ENCODE data around the gene IFITM5.
"Not testable (repeated sequence)": the region's sequence is repeated elsewhere in the genome, so short reads cannot be mapped to it uniquely, and the experiment has no call there.

IFITM5 gene

GRCh38 chr11:312092-312816 lies 12.9 kb upstream of the IFITM5 start:
- no peak for DNase-seq (ENCODE audit: low read depth)

GRCh38 chr11:311013-311748 lies 11.9 kb upstream of the IFITM5 start:
- not testable (repeated sequence) for DNase-seq (ENCODE audit: low read depth)

- not testable (repeated sequence) for DNase-seq (ENCODE audit: low read depth)
Measured at GRCh38 chr11:309979-310572, 10.8 kb upstream of the IFITM5 start.

GRCh38 chr11:308740-309665 lies 9.7 kb upstream of the IFITM5 start:
- DNase-seq (ENCODE audit: low read depth): not testable (repeated sequence)

DNA sequence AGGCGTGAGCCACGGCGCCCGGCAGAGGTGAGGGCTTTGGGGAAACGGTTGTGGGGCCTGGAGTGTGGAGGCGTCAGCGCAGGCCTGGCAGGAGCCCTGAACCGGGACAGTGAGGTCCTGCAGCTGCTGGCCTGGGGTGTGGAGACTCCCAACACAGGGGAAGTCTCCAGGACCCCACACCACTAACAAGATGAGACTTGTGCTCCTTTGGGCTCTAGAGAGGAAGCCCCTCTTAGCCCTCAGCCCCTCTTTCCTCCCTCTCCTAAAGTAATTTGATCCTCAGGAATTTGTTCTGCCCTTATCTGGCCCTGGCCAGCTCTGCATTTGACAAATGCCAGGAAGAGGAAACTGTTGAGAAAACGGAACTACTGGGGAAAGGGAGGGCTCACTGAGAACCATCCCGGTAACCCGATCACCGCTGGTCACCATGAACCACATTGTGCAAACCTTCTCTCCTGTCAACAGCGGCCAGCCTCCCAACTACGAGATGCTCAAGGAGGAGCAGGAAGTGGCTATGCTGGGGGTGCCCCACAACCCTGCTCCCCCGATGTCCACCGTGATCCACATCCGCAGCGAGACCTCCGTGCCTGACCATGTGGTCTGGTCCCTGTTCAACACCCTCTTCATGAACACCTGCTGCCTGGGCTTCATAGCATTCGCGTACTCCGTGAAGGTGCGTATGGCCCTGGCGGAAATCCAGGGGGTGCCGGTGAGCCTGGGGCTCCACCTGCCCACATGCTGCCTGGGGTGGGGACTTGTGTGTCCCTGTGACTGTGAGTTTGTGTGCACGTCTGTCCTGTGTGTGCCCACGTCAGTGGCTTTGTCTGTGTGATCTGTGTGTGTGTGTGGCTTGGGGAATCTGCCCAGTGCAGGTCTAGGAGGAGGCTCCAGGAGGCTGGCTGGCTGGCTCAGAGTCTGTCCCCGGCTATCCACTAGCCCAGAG lies 8.7 kb upstream of the IFITM5 start, which contains the start of gene IFITM2:
TSS of gene IFITM2 (plus strand) at position 51 of the 943 bp plus-strand sequence. CDS start at position 428, 377 bp downstream.
- DNase-seq (ENCODE audit: low read depth): not testable (repeated sequence)

GRCh38 chr11:306645-307371 lies 7.5 kb upstream of the IFITM5 start:
- DNase-seq (ENCODE audit: low read depth): no peak

GRCh38 chr11:305844-306211 lies 6.5 kb upstream of the IFITM5 start:
- no peak for DNase-seq (ENCODE audit: low read depth)

GRCh38 chr11:304915-305843 lies 5.9 kb upstream of the IFITM5 start:
- no peak for DNase-seq (ENCODE audit: low read depth)

- DNase-seq (ENCODE audit: low read depth): no peak
Measured at GRCh38 chr11:304061-304506, 4.8 kb upstream of the IFITM5 start.

- DNase-seq (ENCODE audit: low read depth): no peak
Measured at GRCh38 chr11:303363-303762, 4.0 kb upstream of the IFITM5 start.

DNA sequence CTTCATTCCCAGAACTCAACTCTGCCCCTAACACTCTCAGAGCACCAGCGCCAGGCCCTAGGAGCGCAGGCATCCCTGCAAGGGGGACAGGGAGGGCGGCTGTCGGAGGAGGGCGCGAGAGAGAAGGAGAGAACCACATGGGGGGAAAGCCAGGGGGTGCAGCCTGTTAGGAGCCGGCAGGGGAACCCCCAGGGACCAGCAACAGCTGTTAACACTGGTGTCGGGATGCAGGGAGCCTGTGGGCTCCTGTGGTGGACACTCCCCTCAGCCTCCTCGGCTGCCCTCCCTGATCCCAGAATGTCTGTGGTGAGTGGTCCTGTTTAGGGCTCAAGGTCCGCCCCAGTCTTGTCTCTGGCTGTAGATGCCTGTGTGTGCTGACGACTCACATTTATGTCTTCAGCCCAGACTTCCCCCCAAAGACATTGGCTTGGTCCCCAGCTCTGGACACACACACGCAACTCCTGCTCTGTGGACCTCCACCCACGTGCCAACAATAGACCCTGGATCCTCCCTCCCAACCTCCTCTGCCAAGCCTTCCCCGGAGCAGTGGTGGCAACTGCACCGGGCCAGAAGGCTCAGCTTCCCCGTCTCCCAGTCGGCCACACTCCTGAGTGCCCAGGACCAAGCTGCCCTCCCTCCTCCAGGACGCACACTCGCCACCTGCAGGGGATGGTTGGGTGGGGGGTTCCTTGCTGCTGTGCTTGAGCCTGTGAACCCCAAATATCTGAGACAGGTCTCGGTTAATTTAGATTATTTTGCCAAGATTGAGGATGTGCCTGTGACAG lies 817 bp upstream of the IFITM5 start:
- no peak for DNase-seq (ENCODE audit: low read depth)

- DNase-seq (ENCODE audit: low read depth): no peak
Measured at GRCh38 chr11:298406-299065, 790 bp downstream of the IFITM5 start.

- DNase-seq (ENCODE audit: low read depth): no peak
Measured at GRCh38 chr11:297586-298405, 1.5 kb downstream of the IFITM5 start.

DNA sequence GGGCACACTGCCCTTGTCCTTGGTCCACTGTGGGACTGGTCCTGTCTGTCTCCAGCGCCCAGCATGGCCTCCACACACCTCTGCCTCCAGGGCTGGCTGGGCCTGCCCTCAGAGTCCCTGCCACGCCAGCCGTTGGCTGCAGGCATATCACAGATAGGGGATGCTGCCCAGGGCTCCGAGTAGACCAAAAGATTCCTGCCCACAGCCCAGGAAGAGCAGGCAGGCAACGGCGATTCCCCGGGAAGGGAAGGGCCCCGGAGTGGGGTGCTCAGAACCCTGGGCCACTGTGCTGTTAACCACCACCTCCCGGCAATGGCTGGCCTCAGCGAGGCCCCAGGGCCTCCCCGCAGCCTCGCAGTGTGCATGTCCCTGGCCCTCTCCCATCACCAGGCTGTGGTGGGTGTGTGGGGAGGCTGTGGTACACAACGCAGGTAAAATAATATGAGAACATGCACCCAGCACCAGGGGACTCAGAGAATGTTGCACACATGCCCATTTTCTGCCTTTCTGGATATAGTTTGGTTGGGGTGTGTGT lies 2.2 kb downstream of the IFITM5 start:
- no peak for DNase-seq (ENCODE audit: low read depth)

DNA sequence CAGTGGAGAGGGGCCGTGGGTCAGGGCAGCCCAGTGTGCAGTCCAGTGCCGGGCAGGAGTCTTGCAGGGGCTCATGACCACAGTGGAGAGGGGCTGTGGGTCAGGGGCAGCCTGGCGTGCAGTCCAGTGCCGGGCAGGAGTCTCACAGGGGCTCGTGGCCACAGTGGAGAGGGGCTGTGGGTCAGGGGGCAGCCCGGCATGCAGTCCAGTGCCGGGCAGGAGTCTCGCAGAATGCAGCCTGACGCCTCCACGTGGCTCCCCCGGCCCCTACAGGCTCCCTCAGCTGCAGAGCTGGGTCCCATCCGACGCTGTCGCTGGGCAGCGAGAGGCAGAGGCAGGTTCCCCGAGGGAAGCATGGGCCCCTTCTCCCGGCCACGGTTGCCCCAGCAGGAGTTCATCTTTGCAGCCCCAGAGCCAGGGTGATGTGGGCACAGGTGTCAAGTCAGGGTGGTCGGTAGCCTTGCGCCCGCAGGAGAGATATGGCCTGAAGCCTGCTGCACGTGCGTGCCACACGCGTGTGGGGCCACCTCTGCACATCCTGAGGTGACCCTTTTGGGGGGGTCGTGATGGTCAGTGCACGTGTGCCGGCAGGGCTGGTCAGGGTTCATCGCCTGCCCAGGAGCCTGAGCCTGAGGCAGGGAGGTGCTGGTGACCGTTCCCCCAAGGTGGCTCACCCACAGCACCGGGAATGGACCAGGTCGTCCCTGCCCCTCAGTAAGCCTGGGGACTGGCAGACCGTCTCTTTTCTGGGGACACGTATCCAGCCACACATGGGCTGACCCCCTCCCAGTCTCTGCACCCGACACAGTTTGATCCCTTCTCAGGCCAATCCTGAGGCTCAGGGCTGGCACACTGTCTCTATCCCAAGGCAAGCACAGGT lies 2.9 kb downstream of the IFITM5 start:
- no peak for DNase-seq (ENCODE audit: low read depth)
